Measurements from ENCODE around the gene CIB4. TPM values are rescaled to one million over a fixed set of nuclear protein-coding genes. Genes with fewer than 3 reads are reported as not detected.

Gene CIB4
- total RNA-seq (not detected), total RNA-seq (0 reads per million in 29 experiments)
- total RNA-seq (2013), result not detected

- WGBS (ENCODE audit: insufficient coverage), result 69% methylated on average over 6 of the region's 8 CpGs
- Histone ChIP-seq H3K4me3 (ENCODE audit: control insufficient read depth in 1 of 2, extremely low read depth in 1 of 2, low read length in 1 of 2) (no peak within 1 kb of the TSS), H3K9me3 (no peaks in the 10 kb centered on the region), H3K27me3 (replicated peaks in 1 of 2; ENCODE audit: control insufficient read depth in 2 of 2, extremely low read depth in 1 of 2, insufficient read depth in 2 of 2, low read length in 1 of 2) (peaks cover 0 to 51% of the 10 kb centered on the region in 2 experiments), H3K27ac (ENCODE audit: low read length) (no peak within 1 kb of the TSS), H3K36me3 (ENCODE audit: control insufficient read depth in 2 of 2, extremely low read depth in 1 of 2, insufficient read depth in 1 of 2, low read length in 1 of 2) (no peaks in the 10 kb centered on the region), H3K4me1 (ENCODE audit: control insufficient read depth in 1 of 2, extremely low read depth in 1 of 2, insufficient read depth in 2 of 2, low read length in 2 of 2) (no peaks in the 10 kb centered on the region)
- H3K36me3 Mint-ChIP-seq, result no peaks in the 10 kb centered on the region
- ChIA-PET POLR2A (interaction anchor here in 1 of 2 donors (0.6 kb wide), 1 partner anchor 466 kb away, joined by 8 read pairs; no protein-coding TSS in a partner anchor), CTCF (no interaction called here)
- H3K27ac Mint-ChIP-seq, result no peak within 1 kb of the TSS
- peaks cover 33 to 53% of the 10 kb centered on the region in 2 donors for H3K27me3 Mint-ChIP-seq
- H3K9me3 Mint-ChIP-seq, result no peaks in the 10 kb centered on the region
- ATAC-seq (replicated peaks in 1 of 4) (no peak), DNase-seq (no peak)
- H3K4me1 Mint-ChIP-seq, result no peaks in the 10 kb centered on the region
- H3K4me3 Mint-ChIP-seq, result no peak within 1 kb of the TSS
These were observed at the start of gene CIB4 for GRCh38 chr2:26640781-26641564. CIB4 (minus strand) TSS chr2:26641366; CDS start chr2:26641314, 52 bp downstream.

- DNase-seq (no peak), ATAC-seq (replicated peaks in 1 of 4) (no peak)
- H3K27me3 Mint-ChIP-seq, result peaks cover 44 to 59% of the 10 kb centered on the region in 2 donors
These were observed 46.6 kb upstream of the CIB4 start for GRCh38 chr2:26687801-26688200.

DNA sequence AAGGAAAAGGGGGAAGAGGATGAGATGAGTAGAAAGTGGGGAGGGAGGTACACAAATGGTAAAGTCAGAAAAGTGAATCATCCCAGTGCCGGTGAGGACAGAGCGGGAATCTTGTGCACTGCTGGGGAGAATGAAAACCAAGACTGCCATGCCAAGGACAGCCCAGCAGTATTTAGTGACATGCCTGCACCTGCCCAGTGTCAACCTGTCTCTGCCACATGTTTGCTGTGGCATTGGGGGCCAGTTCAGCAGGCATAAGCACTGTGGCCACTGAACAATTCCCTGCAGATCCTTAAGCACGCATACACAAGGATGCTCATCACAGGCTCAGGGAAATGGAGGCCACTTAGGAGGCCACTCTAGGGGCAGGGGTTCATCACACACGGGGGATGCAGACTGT lies 46.2 kb upstream of the CIB4 start:
- CTCF ChIA-PET, result no interaction called here
- WGBS (ENCODE audit: insufficient coverage), result 85% methylated on average over 4 of the region's 4 CpGs
- no peak overlapping the region for H3K4me3 ChIP-seq (ENCODE audit: control insufficient read depth in 1 of 2, extremely low read depth in 1 of 2, low read length in 1 of 2)
- H3K27ac ChIP-seq (ENCODE audit: low read length), result no peak overlapping the region
- no peak for ATAC-seq (replicated peaks in 1 of 4)
- H3K4me1 ChIP-seq (ENCODE audit: control insufficient read depth in 1 of 2, extremely low read depth in 1 of 2, insufficient read depth in 2 of 2, low read length in 2 of 2), result peaks cover 0 to 3% of the 10 kb centered on the region in 2 experiments
- DNase-seq, result no peak
- Mint-ChIP-seq H3K9me3 (no peaks in the 10 kb centered on the region), H3K27me3 (peaks cover 48 to 63% of the 10 kb centered on the region in 2 donors), H3K4me1 (peaks cover 0 to 2% (median 2%) of the 10 kb centered on the region in 3 donors), H3K4me3 (no peak overlapping the region), H3K36me3 (no peaks in the 10 kb centered on the region), H3K27ac (no peak overlapping the region)
- POLR2A ChIA-PET, result no interaction called here
- no peaks in the 10 kb centered on the region for H3K36me3 ChIP-seq (ENCODE audit: control insufficient read depth in 2 of 2, extremely low read depth in 1 of 2, insufficient read depth in 1 of 2, low read length in 1 of 2)
- H3K27me3 ChIP-seq (replicated peaks in 1 of 2; ENCODE audit: control insufficient read depth in 2 of 2, extremely low read depth in 1 of 2, insufficient read depth in 2 of 2, low read length in 1 of 2), result peaks cover 2 to 65% of the 10 kb centered on the region in 2 experiments
- no peaks in the 10 kb centered on the region for H3K9me3 ChIP-seq

More at GRCh38 chr2:26687801-26688200, 46.6 kb upstream of the CIB4 start:
- CTCF ChIA-PET, result no interaction called here
- no peak overlapping the region for H3K4me3 ChIP-seq (ENCODE audit: control insufficient read depth in 1 of 2, extremely low read depth in 1 of 2, low read length in 1 of 2)
- Mint-ChIP-seq H3K36me3 (no peaks in the 10 kb centered on the region), H3K27ac (no peak overlapping the region), H3K9me3 (no peaks in the 10 kb centered on the region), H3K4me3 (no peak overlapping the region), H3K4me1 (peaks cover 0 to 2% (median 2%) of the 10 kb centered on the region in 3 donors)
- no peak overlapping the region for H3K27ac ChIP-seq (ENCODE audit: low read length)
- WGBS (ENCODE audit: insufficient coverage), result 91% methylated on average over 4 of the region's 5 CpGs
- no peaks in the 10 kb centered on the region for H3K36me3 ChIP-seq (ENCODE audit: control insufficient read depth in 2 of 2, extremely low read depth in 1 of 2, insufficient read depth in 1 of 2, low read length in 1 of 2)
- POLR2A ChIA-PET, result no interaction called here
- peaks cover 2 to 62% of the 10 kb centered on the region in 2 experiments for H3K27me3 ChIP-seq (replicated peaks in 1 of 2; ENCODE audit: control insufficient read depth in 2 of 2, extremely low read depth in 1 of 2, insufficient read depth in 2 of 2, low read length in 1 of 2)
- peaks cover 0 to 4% of the 10 kb centered on the region in 2 experiments for H3K4me1 ChIP-seq (ENCODE audit: control insufficient read depth in 1 of 2, extremely low read depth in 1 of 2, insufficient read depth in 2 of 2, low read length in 2 of 2)
- no peaks in the 10 kb centered on the region for H3K9me3 ChIP-seq

- ATAC-seq (replicated peaks in 1 of 4) (no peak), DNase-seq (no peak)
- Mint-ChIP-seq H3K27me3 (peaks cover 48 to 57% of the 10 kb centered on the region in 2 donors), H3K9me3 (no peaks in the 10 kb centered on the region), H3K36me3 (no peaks in the 10 kb centered on the region), H3K27ac (no peak overlapping the region), H3K4me3 (no peak overlapping the region), H3K4me1 (no peaks in the 10 kb centered on the region)
- peaks cover 2 to 60% of the 10 kb centered on the region in 2 experiments for H3K27me3 ChIP-seq (replicated peaks in 1 of 2; ENCODE audit: control insufficient read depth in 2 of 2, extremely low read depth in 1 of 2, insufficient read depth in 2 of 2, low read length in 1 of 2)
- H3K4me1 ChIP-seq (ENCODE audit: control insufficient read depth in 1 of 2, extremely low read depth in 1 of 2, insufficient read depth in 2 of 2, low read length in 2 of 2), result no peaks in the 10 kb centered on the region
- no peak overlapping the region for H3K27ac ChIP-seq (ENCODE audit: low read length)
- WGBS (ENCODE audit: insufficient coverage), result 12% methylated on average over 12 of the region's 16 CpGs
- ChIA-PET POLR2A (no interaction called here), CTCF (no interaction called here)
- H3K4me3 ChIP-seq (ENCODE audit: control insufficient read depth in 1 of 2, extremely low read depth in 1 of 2, low read length in 1 of 2), result no peak overlapping the region
- H3K9me3 ChIP-seq, result no peaks in the 10 kb centered on the region
- no peaks in the 10 kb centered on the region for H3K36me3 ChIP-seq (ENCODE audit: control insufficient read depth in 2 of 2, extremely low read depth in 1 of 2, insufficient read depth in 1 of 2, low read length in 1 of 2)
These were observed 45.0 kb upstream of the CIB4 start for GRCh38 chr2:26685989-26686839.

DNA sequence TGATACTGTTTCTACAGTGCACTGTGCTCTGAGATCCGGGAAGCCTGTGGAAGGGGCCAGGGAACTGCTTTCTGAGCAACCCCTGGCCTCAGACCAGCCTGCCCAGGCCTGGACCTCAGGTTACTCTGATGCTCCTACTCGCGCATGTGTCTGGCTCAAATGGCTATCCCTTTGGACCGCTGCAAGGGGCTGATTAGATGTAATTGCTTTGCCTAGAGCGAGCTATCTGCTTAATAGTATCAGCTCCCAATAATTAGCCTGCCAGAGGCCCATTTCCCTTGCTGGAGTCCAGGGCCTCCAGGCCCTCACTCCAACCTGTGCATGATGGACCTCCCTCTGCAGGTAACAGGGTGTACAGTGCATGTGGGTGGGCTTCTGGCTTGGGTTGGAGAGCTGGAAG lies 44.2 kb upstream of the CIB4 start:
- no peak for ATAC-seq (replicated peaks in 1 of 4)
- Histone ChIP-seq H3K27me3 (replicated peaks in 1 of 2; ENCODE audit: control insufficient read depth in 2 of 2, extremely low read depth in 1 of 2, insufficient read depth in 2 of 2, low read length in 1 of 2) (peaks cover 2 to 56% of the 10 kb centered on the region in 2 experiments), H3K4me3 (ENCODE audit: control insufficient read depth in 1 of 2, extremely low read depth in 1 of 2, low read length in 1 of 2) (no peak overlapping the region), H3K4me1 (ENCODE audit: control insufficient read depth in 1 of 2, extremely low read depth in 1 of 2, insufficient read depth in 2 of 2, low read length in 2 of 2) (no peaks in the 10 kb centered on the region), H3K36me3 (ENCODE audit: control insufficient read depth in 2 of 2, extremely low read depth in 1 of 2, insufficient read depth in 1 of 2, low read length in 1 of 2) (no peaks in the 10 kb centered on the region), H3K27ac (ENCODE audit: low read length) (no peak overlapping the region), H3K9me3 (no peaks in the 10 kb centered on the region)
- Mint-ChIP-seq H3K4me1 (no peaks in the 10 kb centered on the region), H3K27ac (no peak overlapping the region), H3K36me3 (no peaks in the 10 kb centered on the region), H3K9me3 (no peaks in the 10 kb centered on the region), H3K27me3 (peaks cover 44 to 49% of the 10 kb centered on the region in 2 donors), H3K4me3 (no peak overlapping the region)
- CTCF ChIA-PET, result no interaction called here
- POLR2A ChIA-PET, result no interaction called here
- no peak for DNase-seq
- 68% methylated on average over 4 of the region's 5 CpGs for WGBS (ENCODE audit: insufficient coverage)

DNA sequence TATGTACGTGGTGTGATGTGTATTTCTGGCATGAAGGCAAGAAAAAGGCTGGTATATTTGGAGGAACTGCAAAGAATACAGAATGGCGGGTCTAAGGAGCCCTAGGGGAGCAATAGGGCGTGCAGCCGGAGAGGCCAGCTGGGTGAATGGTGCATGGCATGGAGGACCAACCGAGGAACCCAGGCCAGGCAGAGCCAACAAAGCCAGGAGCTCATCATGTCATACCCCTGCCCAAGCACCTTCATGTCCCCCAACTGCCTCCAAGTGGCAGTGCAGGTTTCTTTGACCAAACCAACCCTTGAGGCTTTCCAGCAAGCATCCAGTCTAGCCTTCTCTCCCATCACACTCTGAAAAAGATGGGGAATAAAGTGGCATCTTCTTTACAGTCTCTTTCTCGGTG lies 42.4 kb upstream of the CIB4 start:
- Histone ChIP-seq H3K4me3 (ENCODE audit: control insufficient read depth in 1 of 2, extremely low read depth in 1 of 2, low read length in 1 of 2) (no peak overlapping the region), H3K27me3 (replicated peaks in 1 of 2; ENCODE audit: control insufficient read depth in 2 of 2, extremely low read depth in 1 of 2, insufficient read depth in 2 of 2, low read length in 1 of 2) (peaks cover 2 to 56% of the 10 kb centered on the region in 2 experiments), H3K27ac (ENCODE audit: low read length) (no peak overlapping the region), H3K36me3 (ENCODE audit: control insufficient read depth in 2 of 2, extremely low read depth in 1 of 2, insufficient read depth in 1 of 2, low read length in 1 of 2) (no peaks in the 10 kb centered on the region), H3K4me1 (ENCODE audit: control insufficient read depth in 1 of 2, extremely low read depth in 1 of 2, insufficient read depth in 2 of 2, low read length in 2 of 2) (no peaks in the 10 kb centered on the region), H3K9me3 (no peaks in the 10 kb centered on the region)
- no peak for ATAC-seq (replicated peaks in 1 of 4)
- no peak for DNase-seq
- ChIA-PET CTCF (no interaction called here), POLR2A (interaction anchor here in 1 of 2 donors (0.6 kb wide), 1 partner anchor 873 kb away, joined by 3 read pairs; no protein-coding TSS in a partner anchor)
- H3K4me1 Mint-ChIP-seq, result no peaks in the 10 kb centered on the region
- WGBS (ENCODE audit: insufficient coverage), result 57% methylated on average over 6 of the region's 6 CpGs
- H3K27ac Mint-ChIP-seq, result no peak overlapping the region
- H3K36me3 Mint-ChIP-seq, result no peaks in the 10 kb centered on the region
- no peaks in the 10 kb centered on the region for H3K9me3 Mint-ChIP-seq
- peaks cover 39 to 40% of the 10 kb centered on the region in 2 donors for H3K27me3 Mint-ChIP-seq
- H3K4me3 Mint-ChIP-seq, result no peak overlapping the region

Measured in T-cell (primary cell).